Liver (tissue), 2 donors: ENCODE measurements around the gene BARHL1.

Experiments used
- CTCF ChIP-seq: fragments of 150-350 bp; IDR thresholded peaks from 2 replicates; pipeline ENCODE4 v1.5.1; 2017; ENCODE audit warnings: improper control_type of control experiment, low read depth, low read length; ENCODE audit not compliant: missing input control
- MAX ChIP-seq: IDR thresholded peaks from 2 replicates; pipeline ENCODE4 v1.6.1; 2016; ENCODE audit warnings: antibody characterized with exemption
- donor health status: healthy.

GRCh38 chr9:132591751-132592314, 9.4 kb downstream of the BARHL1 start:
- TF ChIP-seq MAX (no peak), CTCF (no peak)
